Measurements from ENCODE around the gene TSPAN15.

Gene TSPAN15

GRCh38 chr10:69498711-69499471 lies 47.6 kb downstream of the TSPAN15 start:
- TF ChIP-seq ZNF362 (tag by site-specific recombination; IDR thresholded peaks at IDR 0.05) (no peak), ZNF670 (tag by site-specific recombination; IDR thresholded peaks at IDR 0.05; ENCODE audit: low read depth) (no peak), SCRT2 (tag by site-specific recombination; IDR thresholded peaks at IDR 0.05) (no peak), ZNF398 (tag by site-specific recombination; IDR thresholded peaks at IDR 0.05) (no peak), REST (tag by site-specific recombination; IDR thresholded peaks at IDR 0.05) (no peak), ZNF664 (tag by site-specific recombination; IDR thresholded peaks at IDR 0.05) (no peak), PRDM6 (tag by site-specific recombination; IDR thresholded peaks at IDR 0.05) (no peak), ZSCAN30 (tag by site-specific recombination; IDR thresholded peaks at IDR 0.05) (no peak), ZNF48 (tag by site-specific recombination; IDR thresholded peaks at IDR 0.05) (no peak), ZNF341 (tag by site-specific recombination; IDR thresholded peaks at IDR 0.05; ENCODE audit: low read depth) (no peak), HOXA7 (CRISPR knock-in tag; IDR thresholded peaks at IDR 0.05; ENCODE audit: borderline replicate concordance) (no peak), ZNF324 (tag by site-specific recombination; IDR thresholded peaks at IDR 0.05) (no peak), ZBTB7A (tag by site-specific recombination; IDR thresholded peaks at IDR 0.05; ENCODE audit: low read depth) (no peak), ZNF596 (tag by site-specific recombination; IDR thresholded peaks at IDR 0.05) (no peak), KLF16 (tag by site-specific recombination; IDR thresholded peaks at IDR 0.05) (no peak), ZNF223 (tag by site-specific recombination; IDR thresholded peaks at IDR 0.05) (no peak), ZBTB10 (tag by site-specific recombination; IDR thresholded peaks at IDR 0.05) (no peak), ZNF777 (tag by site-specific recombination; IDR thresholded peaks at IDR 0.05; ENCODE audit: borderline replicate concordance) (no peak), ZBTB49 (tag by site-specific recombination; IDR thresholded peaks at IDR 0.05; ENCODE audit: low read depth) (no peak), ZNF621 (tag by site-specific recombination; IDR thresholded peaks at IDR 0.05) (no peak)
- Histone ChIP-seq H3K9me3 (ENCODE audit: control insufficient read depth, insufficient read depth, low read depth, low read length) (no peaks in the 10 kb centered on the region), H3K27ac (ENCODE audit: extremely low read depth, low read depth, low read length) (no peak overlapping the region), H3K4me1 (ENCODE audit: control insufficient read depth, insufficient read depth, low read length) (no peaks in the 10 kb centered on the region), H3K4me3 (ENCODE audit: low read depth, low read length) (no peak overlapping the region), H3K36me3 (ENCODE audit: control insufficient read depth in 2 of 2, insufficient read depth in 1 of 2, low read length in 2 of 2) (no peaks in the 10 kb centered on the region)
- CTCF ChIA-PET: interaction anchor here (0.6 to 1.4 kb wide), 3 partner anchors 10 to 608 kb away, joined by 3 to 6 read pairs (median 3); no protein-coding TSS in a partner anchor
- POLR2A ChIA-PET: no interaction called here
